NCI-H187 (cell line): ENCODE measurements around the gene TMEM247.

Experiments used
- DNase-seq, 2 experiments: peaks; one replicate each; lab custom pipeline; 2025; lab: John Stamatoyannopoulos, UW

The TMEM247 gene

GRCh38 chr2:46479265-46479664, at the start of gene TMEM247:
TMEM247 (plus strand) TSS chr2:46479565.
- DNase-seq, result no peak

- DNase-seq, result no peak
Observed at GRCh38 chr2:46430413-46430812, 49.0 kb upstream of the TMEM247 start.

- no peak for DNase-seq
Observed at GRCh38 chr2:46430992-46431391, 48.4 kb upstream of the TMEM247 start.

GRCh38 chr2:46431481-46432235, 47.7 kb upstream of the TMEM247 start:
- DNase-seq, result no peak

GRCh38 chr2:46434851-46435273, 44.5 kb upstream of the TMEM247 start:
- DNase-seq, result no peak

- DNase-seq, result no peak
Observed at GRCh38 chr2:46435353-46435752, 44.0 kb upstream of the TMEM247 start.

- DNase-seq, result no peak
Observed at GRCh38 chr2:46435796-46436360, 43.5 kb upstream of the TMEM247 start.

- no peak for DNase-seq
Observed at GRCh38 chr2:46436800-46437199, 42.6 kb upstream of the TMEM247 start.

GRCh38 chr2:46438102-46438501, 41.3 kb upstream of the TMEM247 start:
- DNase-seq, result no peak

- DNase-seq, result no peak
Observed at GRCh38 chr2:46438794-46439193, 40.6 kb upstream of the TMEM247 start.

GRCh38 chr2:46439582-46439981, 39.8 kb upstream of the TMEM247 start:
- no peak for DNase-seq

- DNase-seq, result no peak
Observed at GRCh38 chr2:46441838-46442712, 37.3 kb upstream of the TMEM247 start.

GRCh38 chr2:46444732-46445131, 34.6 kb upstream of the TMEM247 start:
- no peak for DNase-seq

- no peak for DNase-seq
Observed at GRCh38 chr2:46445556-46445955, 33.8 kb upstream of the TMEM247 start.

GRCh38 chr2:46446871-46447568, 32.3 kb upstream of the TMEM247 start:
- DNase-seq, result no peak

- no peak for DNase-seq
Observed at GRCh38 chr2:46447649-46448048, 31.7 kb upstream of the TMEM247 start.

- no peak for DNase-seq
Observed at GRCh38 chr2:46448111-46448510, 31.3 kb upstream of the TMEM247 start.

- DNase-seq, result no peak
Observed at GRCh38 chr2:46448641-46449040, 30.7 kb upstream of the TMEM247 start.

- no peak for DNase-seq
Observed at GRCh38 chr2:46449700-46450099, 29.7 kb upstream of the TMEM247 start.

- no peak for DNase-seq
Observed at GRCh38 chr2:46451131-46451711, 28.1 kb upstream of the TMEM247 start.

GRCh38 chr2:46456789-46457188, 22.6 kb upstream of the TMEM247 start:
- DNase-seq, result no peak
